SK-N-MC (cell line): ENCODE measurements around the gene SUSD4.

Source experiments
- EZH2 ChIP-seq: fragments of 200-600 bp; sonication (generic); IDR thresholded peaks from one replicate; pipeline ENCODE4 v1.6.1; 2017; ENCODE audit warnings: antibody characterized with exemption
- POLR2AphosphoS5 ChIP-seq: IDR thresholded peaks from 2 replicates; pipeline ENCODE4 v1.6.1; 2012; ENCODE audit warnings: mild to moderate bottlenecking, low read depth, low read length, borderline replicate concordance

- TF ChIP-seq POLR2AphosphoS5 (no peak), EZH2 (no peak)
These were observed 102.1 kb downstream of the SUSD4 start for GRCh38 chr1:223261914-223262313.
